ENCODE results near the gene YAE1. TPM values are rescaled to one million over a fixed set of nuclear protein-coding genes. Genes with fewer than 3 reads are reported as not detected.

YAE1 gene, protein sequence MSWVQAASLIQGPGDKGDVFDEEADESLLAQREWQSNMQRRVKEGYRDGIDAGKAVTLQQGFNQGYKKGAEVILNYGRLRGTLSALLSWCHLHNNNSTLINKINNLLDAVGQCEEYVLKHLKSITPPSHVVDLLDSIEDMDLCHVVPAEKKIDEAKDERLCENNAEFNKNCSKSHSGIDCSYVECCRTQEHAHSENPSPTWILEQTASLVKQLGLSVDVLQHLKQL
- total RNA-seq (20.0 and 22.9 TPM in 2 replicates), polyA plus RNA-seq (5.9 and 6.1 TPM in 2 replicates), polyA minus RNA-seq (4.3 and 5.9 TPM in 2 replicates)
- 22.4 TPM for total RNA-seq (2013)

DNA sequence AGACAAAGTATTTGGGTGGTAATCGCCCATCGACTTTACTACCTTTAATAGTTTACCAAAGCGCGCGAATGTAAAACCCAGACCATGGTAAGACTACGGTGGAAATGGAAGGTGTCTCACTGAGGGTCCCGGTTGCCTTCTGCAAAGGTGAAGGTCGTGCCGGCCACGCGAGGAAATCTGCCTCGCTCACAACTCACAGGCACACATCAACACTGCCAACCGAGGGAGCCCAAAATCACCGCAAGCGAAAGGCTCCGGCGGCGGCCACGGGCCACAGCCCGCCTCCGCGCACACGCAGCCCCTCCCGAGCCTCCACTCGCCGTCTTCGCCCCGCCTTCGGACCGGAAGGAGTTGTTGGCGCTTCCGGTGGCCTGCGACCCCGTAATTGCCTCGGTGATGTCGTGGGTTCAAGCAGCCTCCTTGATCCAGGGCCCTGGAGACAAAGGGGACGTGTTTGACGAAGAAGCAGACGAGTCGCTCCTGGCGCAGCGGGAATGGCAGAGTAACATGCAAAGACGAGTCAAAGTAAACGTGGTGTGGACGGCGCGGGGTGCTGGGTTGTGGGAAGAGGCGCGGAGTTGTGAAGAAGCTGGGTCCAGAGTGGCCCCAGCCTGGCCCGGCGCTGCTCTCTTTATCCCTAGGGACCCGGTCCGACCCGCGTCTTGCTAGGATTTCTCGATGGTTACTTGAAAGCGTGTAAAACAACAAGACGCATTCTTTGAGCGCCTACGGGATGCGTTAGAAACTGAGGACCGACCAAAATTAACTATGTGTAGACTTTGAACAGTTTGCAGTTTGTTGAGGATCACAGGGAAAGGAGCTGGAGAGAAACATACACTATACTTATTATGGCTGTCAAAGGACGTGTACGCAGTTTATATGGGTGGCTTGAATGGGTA is at the start of gene YAE1:
Gene YAE1, plus strand, starts transcription at position 382 of the 899 bp plus-strand sequence. Its CDS starts 15 bp downstream, at position 397.
- intact Hi-C loops (cut with micrococcal nuclease), result loop anchor here (1.0 to 5.0 kb wide), 4 partner anchors 57 to 568 kb away; partner anchors contain the start of genes CDK13, MPLKIP and RALA
- peak within 1 kb of the TSS; percentile 96 for H3K27ac Mint-ChIP-seq
- peaks cover 21% of the 10 kb centered on the region for H3K4me1 Mint-ChIP-seq

More for the DNA sequence above, at the start of gene YAE1:
- Histone ChIP-seq H3K4me1 (ENCODE audit: control insufficient read depth in 2 of 2, insufficient read depth in 2 of 2, low read length in 2 of 2) (peaks cover 10 to 12% of the 10 kb centered on the region in 2 donors), H3K9me3 (ENCODE audit: control extremely low read depth in 1 of 3, control insufficient read depth in 2 of 3, insufficient read depth in 1 of 3, low read length in 2 of 3) (no peaks in the 10 kb centered on the region), H3K4me3 (ENCODE audit: control extremely low read depth in 1 of 5, extremely low read depth in 1 of 5, insufficient read depth in 1 of 5, low read depth in 2 of 5, low read length in 4 of 5) (peak within 1 kb of the TSS; percentile 72 to 90 (median 89)), H3K27ac (ENCODE audit: low read length in 2 of 2) (peak within 1 kb of the TSS; percentile 65 to 79), H3K27me3 (replicated peaks in 1 of 4; ENCODE audit: control extremely low read depth in 1 of 4, control insufficient read depth in 3 of 4, insufficient read depth in 4 of 4, low read length in 3 of 4) (no peaks in the 10 kb centered on the region), H3K79me2 (ENCODE audit: control insufficient read depth, insufficient read depth, low read length) (peaks cover 21% of the 10 kb centered on the region), H2AFZ (ENCODE audit: insufficient read depth, low read depth, low read length, poor library complexity, severe bottlenecking) (peak within 1 kb of the TSS; percentile 97), H4K20me1 (ENCODE audit: control insufficient read depth, insufficient read depth, low read length, poor library complexity, severe bottlenecking) (no peaks in the 10 kb centered on the region), H3K4me2 (replicated peaks; ENCODE audit: low read depth, low read length, poor library complexity, severe bottlenecking) (peak within 1 kb of the TSS; percentile 79), H3K36me3 (replicated peaks in 1 of 2; ENCODE audit: control extremely low read depth in 1 of 2, control insufficient read depth in 1 of 2, extremely low read depth in 1 of 2, insufficient read depth in 2 of 2, low read length in 1 of 2) (peaks cover 0 to 14% of the 10 kb centered on the region in 2 experiments), H3K9ac (ENCODE audit: low read length) (peak within 1 kb of the TSS; percentile 82)
- Mint-ChIP-seq H3K9me3 (ENCODE audit: insufficient read depth) (no peaks in the 10 kb centered on the region), H3K27me3 (peaks cover 1% of the 10 kb centered on the region), H3K4me3 (peak within 1 kb of the TSS; percentile 100)
- peak; percentile 96 for ATAC-seq (ENCODE audit: low read depth)
- WGBS (ENCODE audit: insufficient coverage), result under 1% methylated on average over 59 of the region's 64 CpGs
- TF ChIP-seq, protein P1, sequence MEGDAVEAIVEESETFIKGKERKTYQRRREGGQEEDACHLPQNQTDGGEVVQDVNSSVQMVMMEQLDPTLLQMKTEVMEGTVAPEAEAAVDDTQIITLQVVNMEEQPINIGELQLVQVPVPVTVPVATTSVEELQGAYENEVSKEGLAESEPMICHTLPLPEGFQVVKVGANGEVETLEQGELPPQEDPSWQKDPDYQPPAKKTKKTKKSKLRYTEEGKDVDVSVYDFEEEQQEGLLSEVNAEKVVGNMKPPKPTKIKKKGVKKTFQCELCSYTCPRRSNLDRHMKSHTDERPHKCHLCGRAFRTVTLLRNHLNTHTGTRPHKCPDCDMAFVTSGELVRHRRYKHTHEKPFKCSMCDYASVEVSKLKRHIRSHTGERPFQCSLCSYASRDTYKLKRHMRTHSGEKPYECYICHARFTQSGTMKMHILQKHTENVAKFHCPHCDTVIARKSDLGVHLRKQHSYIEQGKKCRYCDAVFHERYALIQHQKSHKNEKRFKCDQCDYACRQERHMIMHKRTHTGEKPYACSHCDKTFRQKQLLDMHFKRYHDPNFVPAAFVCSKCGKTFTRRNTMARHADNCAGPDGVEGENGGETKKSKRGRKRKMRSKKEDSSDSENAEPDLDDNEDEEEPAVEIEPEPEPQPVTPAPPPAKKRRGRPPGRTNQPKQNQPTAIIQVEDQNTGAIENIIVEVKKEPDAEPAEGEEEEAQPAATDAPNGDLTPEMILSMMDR (IDR thresholded peaks at IDR 0.05), result no peak
- TF ChIP-seq EZH2 (IDR thresholded peaks at IDR 0.05; ENCODE audit: borderline replicate concordance, insufficient read depth, low read depth, low read length, poor library complexity, severe bottlenecking), result no peak
- peak; percentile 86 for DNase-seq
- ChIA-PET CTCF (interaction anchor here (0.6 to 1.9 kb wide), 4 partner anchors 11 to 182 kb away, joined by 3 to 11 read pairs (median 4); no protein-coding TSS in a partner anchor), POLR2A (interaction anchor here (0.8 kb wide), 1 partner anchor 167 kb away, joined by 7 read pairs; no protein-coding TSS in a partner anchor)
